H1 (cell line): ENCODE measurements around the gene LRP2BP. TPM values are rescaled to one million over a fixed set of nuclear protein-coding genes. Genes with fewer than 3 reads are reported as not detected.

ENCODE experiments used
- CTCF ChIA-PET: fragments of 300-600 bp; sonication (Branson Sonifier 250); formaldehyde crosslinking; loops from one replicate; lab custom pipeline; 2021; ENCODE audit not compliant: partially characterized antibody; lab: Charles Lee
- POLR2A ChIA-PET: fragments of 300-600 bp; sonication (Branson Sonifier 250); formaldehyde crosslinking; loops from one replicate; lab custom pipeline; 2021; ENCODE audit warnings: inconsistent platforms; ENCODE audit not compliant: partially characterized antibody; lab: Charles Lee
- DNase-seq, 2 experiments: peaks; one replicate each; pipeline versions ENCODE4 v3.0.0 to v3.0.0-alpha.2; 2010 to 2022; ENCODE audit warnings: low spot score in 2 of 2, low read depth in 1 of 2, mixed read lengths in 1 of 2
- FAIRE-seq: peaks from 2 replicates; lab custom pipeline; 2011; peaks lifted over from hg19 to GRCh38; lab: Jason Lieb, UNC
- H2AFZ ChIP-seq: 2 replicates; pipeline ENCODE4 v1.8.1; 2012; ENCODE audit warnings: low read length, inconsistent platforms
- H2AK5ac ChIP-seq: 2 replicates; pipeline ENCODE4 v1.6.1; 2013; ENCODE audit warnings: low read depth, low read length
- H2BK120ac ChIP-seq: replicated peaks from 2 replicates; pipeline ENCODE3; 2013; ENCODE audit warnings: low read depth, low read length, inconsistent platforms
- H2BK12ac ChIP-seq: 2 replicates; pipeline ENCODE4 v1.6.1; 2013; ENCODE audit warnings: low read depth, low read length
- H2BK15ac ChIP-seq: 2 replicates; pipeline ENCODE4 v1.6.1; 2013; ENCODE audit warnings: low read length
- H2BK20ac ChIP-seq: 2 replicates; pipeline ENCODE4 v1.6.1; 2013; ENCODE audit warnings: low read length
- H2BK5ac ChIP-seq: 2 replicates; pipeline ENCODE4 v1.6.1; 2013; ENCODE audit warnings: low read depth, low read length
- H3K14ac ChIP-seq: 2 replicates; pipeline ENCODE4 v1.6.1; 2013; ENCODE audit warnings: inconsistent platforms; ENCODE audit not compliant: insufficient read length
- H3K18ac ChIP-seq: 2 replicates; pipeline ENCODE4 v1.6.1; 2013; ENCODE audit warnings: low read length; ENCODE audit errors: extremely low read depth
- H3K23ac ChIP-seq: 2 replicates; pipeline ENCODE4 v1.6.1; 2013; ENCODE audit warnings: inconsistent platforms; ENCODE audit not compliant: insufficient read length
- H3K23me2 ChIP-seq: 2 replicates; pipeline ENCODE4 v1.6.1; 2013; ENCODE audit warnings: low read depth, low read length
- H3K27ac ChIP-seq: 2 replicates; pipeline ENCODE4 v1.6.1; 2011; ENCODE audit warnings: low read depth, low read length, inconsistent platforms
- H3K27me3 ChIP-seq, 4 experiments: replicated peaks in 1 of 4; 1 replicate in 1 of 4; 2 replicates in 3 of 4; pipeline versions ENCODE4 v1.6.1 to v1.8.1; 2011 to 2013; ENCODE audit warnings: low read length in 3 of 4, mild to moderate bottlenecking in 3 of 4, inconsistent platforms in 2 of 4, mixed read lengths in 2 of 4, moderate library complexity in 1 of 4; ENCODE audit not compliant: control insufficient read depth in 3 of 4, insufficient read depth in 3 of 4; ENCODE audit errors: extremely low read depth in 1 of 4
- H3K36me3 ChIP-seq, 4 experiments: 2 replicates each; pipeline versions ENCODE4 v1.6.1 to v1.8.1; 2011 to 2013; ENCODE audit warnings: mild to moderate bottlenecking in 4 of 4, low read length in 3 of 4, moderate library complexity in 2 of 4, control low read depth in 1 of 4, inconsistent platforms in 1 of 4; ENCODE audit not compliant: insufficient read depth in 4 of 4, control insufficient read depth in 2 of 4
- H3K4ac ChIP-seq: replicated peaks from 2 replicates; pipeline ENCODE3; 2013; ENCODE audit warnings: low read length, low read depth, mixed read lengths, inconsistent platforms; ENCODE audit not compliant: insufficient read length
- H3K4me1 ChIP-seq, 4 experiments: replicated peaks in 1 of 4; 1 replicate in 1 of 4; 2 replicates in 3 of 4; pipeline versions ENCODE4 v1.6.1 to v1.8.1; 2011 to 2013; ENCODE audit warnings: low read length in 3 of 4, inconsistent platforms in 2 of 4, mixed read lengths in 1 of 4; ENCODE audit not compliant: insufficient read depth in 4 of 4, control insufficient read depth in 3 of 4
- H3K4me2 ChIP-seq, 2 experiments: 2 replicates each; pipeline versions ENCODE4 v1.6.1 to v1.8.1; 2011 to 2013; ENCODE audit warnings: low read depth in 2 of 2, low read length in 2 of 2, control low read depth in 1 of 2, inconsistent platforms in 1 of 2, mild to moderate bottlenecking in 1 of 2; ENCODE audit not compliant: insufficient read depth in 1 of 2
- H3K4me3 ChIP-seq, 4 experiments: fragments of 200-600, 300-600 bp in 1 of 4; sonication (generic), shearing (Covaris generic), sonication (Bioruptor Twin) in 1 of 4; 2 replicates each; pipeline versions ENCODE4 v1.5.1 to v1.8.1; 2011 to 2016; ENCODE audit warnings: low read length in 4 of 4, low read depth in 3 of 4, control low read depth in 2 of 4, inconsistent platforms in 2 of 4, mild to moderate bottlenecking in 2 of 4, mixed read lengths in 1 of 4, moderate library complexity in 1 of 4; ENCODE audit not compliant: insufficient read depth in 2 of 4; ENCODE audit errors: extremely low read depth in 1 of 4
- H3K56ac ChIP-seq: replicated peaks from 2 replicates; pipeline ENCODE3; 2013; ENCODE audit warnings: low read depth, mild to moderate bottlenecking, mixed read lengths, low read length, inconsistent platforms; ENCODE audit not compliant: insufficient read length
- H3K79me1 ChIP-seq: 2 replicates; pipeline ENCODE4 v1.6.1; 2013; ENCODE audit warnings: low read depth, low read length, control low read depth
- H3K79me2 ChIP-seq, 2 experiments: 2 replicates each; pipeline versions ENCODE4 v1.6.1 to v1.8.1; 2012 to 2013; ENCODE audit warnings: low read length in 2 of 2, mild to moderate bottlenecking in 2 of 2, inconsistent platforms in 1 of 2; ENCODE audit not compliant: insufficient read depth in 2 of 2, control insufficient read depth in 1 of 2
- H3K9ac ChIP-seq, 4 experiments: replicated peaks in 1 of 4; 1 replicate in 1 of 4; 2 replicates in 3 of 4; pipeline versions ENCODE4 v1.6.1 to v1.8.1; 2011 to 2013; ENCODE audit warnings: low read depth in 3 of 4, low read length in 3 of 4, control low read depth in 2 of 4, mild to moderate bottlenecking in 2 of 4, moderate library complexity in 2 of 4, inconsistent platforms in 1 of 4; ENCODE audit errors: extremely low read depth in 1 of 4
- H3K9me3 ChIP-seq, 2 experiments: 2 replicates each; pipeline versions ENCODE4 v1.6.1 to v1.8.1; 2012 to 2013; ENCODE audit warnings: mild to moderate bottlenecking in 2 of 2, moderate library complexity in 2 of 2, control low read depth in 1 of 2, inconsistent platforms in 1 of 2, low read depth in 1 of 2, low read length in 1 of 2, mixed read lengths in 1 of 2; ENCODE audit not compliant: insufficient read depth in 2 of 2
- H4K20me1 ChIP-seq, 2 experiments: replicated peaks in 1 of 2; 2 replicates each; pipeline versions ENCODE3 to v1.8.1; 2011 to 2013; ENCODE audit warnings: inconsistent platforms in 2 of 2, low read length in 2 of 2, mild to moderate bottlenecking in 1 of 2; ENCODE audit not compliant: insufficient read depth in 2 of 2, control insufficient read depth in 1 of 2
- H4K5ac ChIP-seq: 2 replicates; pipeline ENCODE4 v1.6.1; 2013; ENCODE audit warnings: low read length, low read depth, mixed read lengths, inconsistent platforms; ENCODE audit not compliant: insufficient read length
- H4K8ac ChIP-seq: 2 replicates; pipeline ENCODE4 v1.8.0; 2013; ENCODE audit warnings: mild to moderate bottlenecking, moderate library complexity, low read length, inconsistent platforms; ENCODE audit not compliant: insufficient read depth; ENCODE audit errors: extremely low read depth
- H4K91ac ChIP-seq: replicated peaks from 2 replicates; pipeline ENCODE3; 2013; ENCODE audit warnings: low read length, mixed read lengths, inconsistent platforms; ENCODE audit not compliant: insufficient read length
- CEBPB ChIP-seq: IDR thresholded peaks from 2 replicates; pipeline ENCODE4 v1.6.1; 2012; ENCODE audit warnings: low read depth, low read length
- CHD2 ChIP-seq: IDR thresholded peaks from 2 replicates; pipeline ENCODE4 v1.6.1; 2012; ENCODE audit warnings: low read length, improper control_type of control experiment
- CTBP2 ChIP-seq: IDR thresholded peaks from 2 replicates; pipeline ENCODE4 v1.7.0; 2011; ENCODE audit warnings: borderline replicate concordance, mild to moderate bottlenecking, moderate library complexity, mixed read lengths, low read length; ENCODE audit not compliant: insufficient read depth, insufficient read length
- E2F6 ChIP-seq: IDR thresholded peaks from 2 replicates; pipeline ENCODE4 v1.6.1; 2012; ENCODE audit warnings: inconsistent platforms
- KDM5A ChIP-seq: fragments of 200-600 bp; IDR thresholded peaks from 2 replicates; pipeline ENCODE4 v1.7.1; 2012; ENCODE audit warnings: mild to moderate bottlenecking, low read length, inconsistent platforms, mixed read lengths
- MAX ChIP-seq: IDR thresholded peaks from 2 replicates; pipeline ENCODE4 v1.6.1; 2012; ENCODE audit warnings: inconsistent platforms
- RAD21 ChIP-seq, 2 experiments: IDR thresholded peaks in 1 of 2; conservative IDR thresholded peaks in 1 of 2; 2 replicates each; pipeline ENCODE4 v1.6.1; 2011; ENCODE audit warnings: low read depth in 2 of 2, low read length in 2 of 2, improper control_type of control experiment in 1 of 2, inconsistent platforms in 1 of 2, mild to moderate bottlenecking in 1 of 2, moderate library complexity in 1 of 2
- RFX5 ChIP-seq: IDR thresholded peaks from 2 replicates; pipeline ENCODE4 v1.6.1; 2011; ENCODE audit warnings: low read depth, low read length, improper control_type of control experiment, borderline replicate concordance
- SAP30 ChIP-seq: fragments of 300-600 bp; sonication (generic); IDR thresholded peaks from 2 replicates; pipeline ENCODE4 v1.7.1; 2012; ENCODE audit warnings: low read length, moderate library complexity, mild to moderate bottlenecking, inconsistent platforms; ENCODE audit not compliant: insufficient read depth, insufficient replicate concordance
- SIRT6 ChIP-seq: IDR thresholded peaks from one replicate; pipeline ENCODE4 v1.7.1; 2012; ENCODE audit warnings: low read length, inconsistent platforms
- SP4 ChIP-seq: IDR thresholded peaks from 2 replicates; pipeline ENCODE4 v1.6.1; 2012; ENCODE audit warnings: low read length, inconsistent platforms
- polyA plus RNA-seq, 7 experiments: library from polyadenylated mRNA; depleted of rRNA in 3 of 7; stranded (reverse) in 5 of 7; unstranded in 2 of 7; fragments of >200 nt in 5 of 7; fragments of 200-250 nt in 2 of 7; gene quantifications; 1 replicate in 5 of 7; 2 replicates in 1 of 7; 4 replicates in 1 of 7; pipeline versions ENCODE4 v1.2.1 to v1.2.3, GENCODE V29; 2011 to 2013; ENCODE audit warnings: missing spikeins in 2 of 7, mixed read lengths in 2 of 7
- total RNA-seq: library from RNA; stranded (reverse); fragmentation: NEBNext Ultra II Directional; extraction: Animal tissue kit (Norgen Biotek cat#: 25700); gene quantifications from 2 replicates; pipeline ENCODE4 v1.2.1, GENCODE V29; 2021

The LRP2BP gene
- total and polyA plus RNA-seq, 2 of the 8 experiments (the other 6 are each of a cell fraction or from before 2014, with no cell fraction given) = 0.12 to 0.30 TPM

- no peak overlapping the region for H2BK120ac ChIP-seq
- DNase-seq = no peak
- peaks cover 0 to 4% of the 10 kb centered on the region in 2 experiments for H4K20me1 ChIP-seq
- TF ChIP-seq KDM5A = no peak
- no peak for TF ChIP-seq CEBPB
- no peak for TF ChIP-seq E2F6
- TF ChIP-seq RAD21 (IDR thresholded peaks at IDR 0.05 in 1 of 2, conservative IDR thresholded peaks at IDR 0.05 in 1 of 2; ENCODE audit: low read depth in 2 of 2, low read length in 2 of 2) = no peak
- TF ChIP-seq MAX = no peak
- no peak for TF ChIP-seq RFX5
- TF ChIP-seq CTBP2 = no peak
- no peak for TF ChIP-seq SP4
- TF ChIP-seq SIRT6 = no peak
- no peak for TF ChIP-seq CHD2
- no peak for TF ChIP-seq SAP30
These were observed 21.2 kb upstream of the LRP2BP start for GRCh38 chr4:185416955-185417354.

More at GRCh38 chr4:185416955-185417354, 21.2 kb upstream of the LRP2BP start:
- no peak overlapping the region for H3K4me2 ChIP-seq
- no peak overlapping the region for H2BK20ac ChIP-seq
- no peak overlapping the region for H3K56ac ChIP-seq
- H2BK5ac ChIP-seq = no peak overlapping the region
- FAIRE-seq = no peak
- H3K4me3 ChIP-seq = no peak overlapping the region
- no peak overlapping the region for H3K23ac ChIP-seq
- no peak overlapping the region for H2BK15ac ChIP-seq
- H3K79me2 ChIP-seq = no peaks in the 10 kb centered on the region
- H4K5ac ChIP-seq = no peak overlapping the region
- ChIA-PET POLR2A (interaction anchor here (0.6 kb wide), 1 partner anchor 8 kb away, joined by 3 read pairs; no protein-coding TSS in a partner anchor), CTCF (interaction anchor here (1.0 kb wide), 1 partner anchor 233 kb away, joined by 3 read pairs; no protein-coding TSS in a partner anchor)
- no peak overlapping the region for H2AK5ac ChIP-seq
- H3K27ac ChIP-seq = no peak overlapping the region
- no peaks in the 10 kb centered on the region for H3K4me1 ChIP-seq
- H2AFZ ChIP-seq = no peak overlapping the region
- no peak overlapping the region for H4K8ac ChIP-seq
- H3K79me1 ChIP-seq = no peaks in the 10 kb centered on the region
- peaks cover 0 to 29% (median 8%) of the 10 kb centered on the region in 4 experiments; a peak in 4 of 8 replicates for H3K36me3 ChIP-seq
- H3K23me2 ChIP-seq = no peaks in the 10 kb centered on the region
- no peaks in the 10 kb centered on the region for H3K9me3 ChIP-seq
- no peak overlapping the region for H2BK12ac ChIP-seq
- H4K91ac ChIP-seq = no peak overlapping the region
- no peak overlapping the region for H3K14ac ChIP-seq
- no peaks in the 10 kb centered on the region for H3K27me3 ChIP-seq
- H3K18ac ChIP-seq = no peak overlapping the region
- no peak overlapping the region for H3K9ac ChIP-seq
- H3K4ac ChIP-seq = no peak overlapping the region
